GM23338 (cell line): ENCODE measurements around the gene CRYZL1. TPM values are rescaled to one million over a fixed set of nuclear protein-coding genes. Genes with fewer than 3 reads are reported as not detected.
A peak's percentile ranks its signal among the peaks of the same experiment; 100 is the strongest.

Source experiments
- ATAC-seq: fragments of 200-7000 bp; cut with Tn5 transposase; 3 replicates; pipeline ENCODE4 v1.9.1; 2020
- DNase-seq: peaks from one replicate; pipeline ENCODE4 v3.0.0-alpha.2; 2015; ENCODE audit warnings: low spot score
- H2AFZ ChIP-seq: fragments of 200-600 bp; sonication (generic); 2 replicates; pipeline ENCODE4 v1.8.0; 2016; ENCODE audit warnings: antibody characterized with exemption, mild to moderate bottlenecking, moderate library complexity
- H3F3A ChIP-seq: fragments of 200-600 bp; sonication (generic); replicated peaks from 2 replicates; pipeline ENCODE4 v1.8.0; 2017; ENCODE audit warnings: antibody characterized with exemption, mixed run types, low read depth
- H3K27ac ChIP-seq: fragments of 200-600 bp; sonication (generic); 2 replicates; pipeline ENCODE4 v1.6.1; 2016; ENCODE audit warnings: low read depth
- H3K27me3 ChIP-seq: fragments of 200-600 bp; sonication (generic); 2 replicates; pipeline ENCODE4 v1.8.0; 2016; ENCODE audit warnings: mild to moderate bottlenecking, mixed run types, moderate library complexity; ENCODE audit not compliant: insufficient read depth
- H3K36me3 ChIP-seq: fragments of 200-600 bp; sonication (generic); 2 replicates; pipeline ENCODE4 v1.8.0; 2016; ENCODE audit warnings: mild to moderate bottlenecking; ENCODE audit not compliant: insufficient read depth
- H3K4me1 ChIP-seq: fragments of 200-600 bp; sonication (generic); 2 replicates; pipeline ENCODE4 v1.8.0; 2016; ENCODE audit warnings: mild to moderate bottlenecking, moderate library complexity; ENCODE audit not compliant: insufficient read depth
- H3K4me2 ChIP-seq: fragments of 200-600 bp; sonication (generic); 2 replicates; pipeline ENCODE4 v1.7.1; 2017; ENCODE audit warnings: mixed run types
- H3K4me3 ChIP-seq: fragments of 200-600 bp; sonication (generic); 2 replicates; pipeline ENCODE4 v1.6.1; 2016; ENCODE audit warnings: mixed run types
- H3K79me2 ChIP-seq: fragments of 200-600 bp; sonication (generic); replicated peaks from 2 replicates; pipeline ENCODE4 v1.8.0; 2017; ENCODE audit warnings: mild to moderate bottlenecking; ENCODE audit not compliant: insufficient read depth
- H3K9me2 ChIP-seq: fragments of 200-600 bp; sonication (generic); 2 replicates; pipeline ENCODE4 v1.8.0; 2017; ENCODE audit not compliant: insufficient read depth
- H4K20me1 ChIP-seq: fragments of 200-600 bp; sonication (generic); replicated peaks from 2 replicates; pipeline ENCODE4 v1.8.0; 2017; ENCODE audit warnings: mild to moderate bottlenecking; ENCODE audit not compliant: insufficient read depth
- H3K27ac Mint-ChIP-seq: 2 replicates; pipeline ENCODE4 v1.8.0; 2020; ENCODE audit warnings: inconsistent platforms, mild to moderate bottlenecking, moderate library complexity, mixed read lengths
- H3K27me3 Mint-ChIP-seq: 3 replicates; pipeline ENCODE4 v1.8.0; 2022; ENCODE audit warnings: low read depth, mild to moderate bottlenecking, moderate library complexity, mixed read lengths, inconsistent platforms; ENCODE audit not compliant: insufficient read depth, poor library complexity
- H3K36me3 Mint-ChIP-seq: 3 replicates; pipeline ENCODE4 v1.8.0; 2021; ENCODE audit warnings: low read depth, mild to moderate bottlenecking, inconsistent platforms, moderate library complexity, mixed read lengths
- H3K4me1 Mint-ChIP-seq: 3 replicates; pipeline ENCODE4 v1.8.0; 2020; ENCODE audit warnings: mild to moderate bottlenecking, inconsistent platforms, mixed read lengths
- H3K4me3 Mint-ChIP-seq: 3 replicates; pipeline ENCODE4 v1.8.0; 2021; ENCODE audit warnings: moderate library complexity, mild to moderate bottlenecking, inconsistent platforms, mixed read lengths
- H3K9me3 Mint-ChIP-seq: 3 replicates; pipeline ENCODE4 v1.8.0; 2020; ENCODE audit warnings: moderate library complexity, mild to moderate bottlenecking, inconsistent platforms, mixed read lengths
- CREB1 ChIP-seq: fragments of 250-450 bp; sonication (Bioruptor Pico); IDR thresholded peaks from 2 replicates; pipeline ENCODE4 v1.5.0; 2020; ENCODE audit warnings: low read depth, mild to moderate bottlenecking, moderate library complexity
- CTCF ChIP-seq, 2 experiments: fragments of 200-600 bp in 1 of 2; sonication (generic) in 1 of 2; conservative IDR thresholded peaks; 2 replicates each; pipeline versions ENCODE4 v1.5.1 to v1.6.1; 2016 to 2017; ENCODE audit warnings: antibody characterized with exemption in 2 of 2, low read depth in 2 of 2, mild to moderate bottlenecking in 2 of 2, moderate library complexity in 1 of 2
- ETS1 ChIP-seq: IDR thresholded peaks from 2 replicates; pipeline ENCODE4 v1.6.1; 2016; ENCODE audit warnings: antibody characterized with exemption
- EZH2 ChIP-seq: fragments of 200-600 bp; sonication (generic); IDR thresholded peaks from one replicate; pipeline ENCODE4 v1.8.0; 2017; ENCODE audit warnings: antibody characterized with exemption, mild to moderate bottlenecking, low read depth; ENCODE audit not compliant: unreplicated experiment
- EZH2phosphoT487 ChIP-seq: fragments of 200-600 bp; sonication (generic); IDR thresholded peaks from one replicate; pipeline ENCODE4 v1.8.1; 2018; ENCODE audit warnings: antibody characterized with exemption; ENCODE audit not compliant: unreplicated experiment
- JUNB ChIP-seq: IDR thresholded peaks from one replicate; pipeline ENCODE4 v1.6.1; 2016; ENCODE audit warnings: antibody characterized with exemption; ENCODE audit not compliant: unreplicated experiment
- NANOG ChIP-seq: IDR thresholded peaks from 2 replicates; pipeline ENCODE4 v1.6.1; 2016; ENCODE audit warnings: antibody characterized with exemption, borderline replicate concordance
- POLR2AphosphoS5 ChIP-seq: IDR thresholded peaks from 2 replicates; pipeline ENCODE4 v1.6.1; 2016; ENCODE audit warnings: antibody characterized with exemption, low read depth
- REST ChIP-seq: IDR thresholded peaks from one replicate; pipeline ENCODE4 v1.6.1; 2018; ENCODE audit warnings: antibody characterized with exemption; ENCODE audit not compliant: unreplicated experiment
- STAT1 ChIP-seq: IDR thresholded peaks from one replicate; pipeline ENCODE4 v1.6.1; 2016; ENCODE audit warnings: antibody characterized with exemption; ENCODE audit not compliant: unreplicated experiment
- ZNF114 ChIP-seq: fragments of 250-450 bp; sonication (Bioruptor Pico); IDR thresholded peaks from 2 replicates; pipeline ENCODE4 v1.5.0; 2020; ENCODE audit warnings: mild to moderate bottlenecking, moderate library complexity
- ZNF331 ChIP-seq: fragments of 250-450 bp; sonication (Bioruptor Pico); IDR thresholded peaks from 2 replicates; pipeline ENCODE4 v1.5.0; 2020; ENCODE audit warnings: low read depth, mild to moderate bottlenecking, moderate library complexity
- ZNF462 ChIP-seq: fragments of 250-450 bp; sonication (Bioruptor Pico); IDR thresholded peaks from 2 replicates; pipeline ENCODE4 v1.5.0; 2020; ENCODE audit warnings: mild to moderate bottlenecking, moderate library complexity
- polyA plus RNA-seq: library from polyadenylated mRNA; unstranded; fragments of >200 nt; fragmentation: Nextera tagmentation; extraction: Ambion mirVana; gene quantifications from 2 replicates; pipeline ENCODE4 v1.2.1, GENCODE V29; 2016
- total RNA-seq: library from RNA; depleted of rRNA; stranded (reverse); fragments of >200 nt; shearing (Covaris generic); gene quantifications from 2 replicates; pipeline ENCODE4 v1.2.3, GENCODE V29; 2014

Gene CRYZL1
- total and polyA plus RNA-seq, 2 experiments from 2014 or later, result 23.8 to 40.5 TPM

DNA sequence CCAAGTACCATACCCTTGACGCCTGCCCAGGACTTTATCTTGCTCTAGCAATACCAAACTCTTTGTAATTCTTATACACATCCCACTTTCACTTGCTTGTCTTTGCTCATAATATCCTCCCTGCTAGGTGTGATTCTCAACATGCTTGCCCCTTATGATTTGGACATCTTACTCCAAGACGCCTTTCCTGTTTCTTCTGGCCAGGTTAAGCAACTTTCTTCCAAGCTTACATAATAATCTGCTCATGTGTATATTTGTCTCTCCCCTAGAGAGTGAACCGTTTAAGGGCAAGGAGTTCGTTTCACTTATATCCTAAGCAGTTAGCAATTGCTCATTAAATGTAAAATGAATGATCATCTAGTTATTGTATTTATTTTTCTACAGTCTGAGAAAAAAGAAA is 21.8 kb downstream of the CRYZL1 start (continued):
- no peak for TF ChIP-seq ZNF331 (CRISPR knock-in tag)
- TF ChIP-seq JUNB, result no peak

GRCh38 chr21:33618407-33618806 is 23.1 kb downstream of the CRYZL1 start:
- no peak overlapping the region for H3K4me3 ChIP-seq
- no peak for TF ChIP-seq POLR2AphosphoS5
- TF ChIP-seq EZH2phosphoT487, result no peak
- TF ChIP-seq CTCF (conservative IDR thresholded peaks at IDR 0.05; ENCODE audit: low read depth in 2 of 2), result no peak
- no peak for TF ChIP-seq CREB1 (CRISPR knock-in tag)
- TF ChIP-seq STAT1, result no peak
- no peak for TF ChIP-seq ETS1
- TF ChIP-seq ZNF114, result no peak
- no peak for TF ChIP-seq ZNF331 (CRISPR knock-in tag)
- TF ChIP-seq EZH2, result no peak
- no peak for TF ChIP-seq REST
- TF ChIP-seq NANOG, result no peak
- no peak for TF ChIP-seq ZNF462
- no peak for TF ChIP-seq JUNB
- Mint-ChIP-seq H3K27me3 (peaks cover 2% of the 10 kb centered on the region), H3K4me3 (no peak overlapping the region), H3K36me3 (peaks cover 22% of the 10 kb centered on the region), H3K27ac (no peak overlapping the region), H3K9me3 (no peaks in the 10 kb centered on the region; the same call in 2 of the 3 replicates), H3K4me1 (peaks cover 16% of the 10 kb centered on the region)
- peak; percentile 20 for DNase-seq
- no peak overlapping the region for H3K27ac ChIP-seq
- H4K20me1 ChIP-seq, result no peaks in the 10 kb centered on the region
- no peak for ATAC-seq
- no peaks in the 10 kb centered on the region for H3F3A ChIP-seq
- no peak overlapping the region for H3K4me2 ChIP-seq
- H3K4me1 ChIP-seq, result peaks cover 13% of the 10 kb centered on the region; the same call in 1 of the 2 replicates
- H3K9me2 ChIP-seq, result no peaks in the 10 kb centered on the region
- no peaks in the 10 kb centered on the region for H3K27me3 ChIP-seq
- no peaks in the 10 kb centered on the region for H3K36me3 ChIP-seq
- H3K79me2 ChIP-seq, result no peaks in the 10 kb centered on the region
- no peak overlapping the region for H2AFZ ChIP-seq
